ENCODE measurements around the gene CDCA4.
A peak's percentile ranks its signal among the peaks of the same experiment; 100 is the strongest.

The CDCA4 gene

GRCh38 chr14:104998801-104999200 is 22.1 kb downstream of the CDCA4 start:
- DNase-seq = no peak
- intact Hi-C loops (cut with DNase I) = no loop called here

GRCh38 chr14:104996483-104996882 is 24.4 kb downstream of the CDCA4 start:
- intact Hi-C loops (cut with DNase I) = no loop called here
- DNase-seq = no peak

- DNase-seq = no peak
- intact Hi-C loops (cut with DNase I) = no loop called here
Measured at GRCh38 chr14:104996032-104996431, 24.9 kb downstream of the CDCA4 start.

- intact Hi-C loops (cut with DNase I) = no loop called here
- no peak for DNase-seq
Measured at GRCh38 chr14:104994978-104995377, 25.9 kb downstream of the CDCA4 start.

- no peak for DNase-seq
- intact Hi-C loops (cut with DNase I) = no loop called here
Measured at GRCh38 chr14:104993808-104994591, 26.9 kb downstream of the CDCA4 start.

GRCh38 chr14:104993306-104993705 is 27.6 kb downstream of the CDCA4 start:
- no peak for DNase-seq
- intact Hi-C loops (cut with DNase I) = no loop called here

- intact Hi-C loops (cut with DNase I) = no loop called here
- no peak for DNase-seq
Measured at GRCh38 chr14:104992501-104992900, 28.4 kb downstream of the CDCA4 start.

GRCh38 chr14:104991896-104992230 is 29.0 kb downstream of the CDCA4 start:
- DNase-seq = no peak
- intact Hi-C loops (cut with DNase I) = no loop called here

GRCh38 chr14:104989951-104990303 is 31.0 kb downstream of the CDCA4 start:
- intact Hi-C loops (cut with DNase I) = no loop called here
- no peak for DNase-seq

- DNase-seq = no peak
- intact Hi-C loops (cut with DNase I) = no loop called here
Measured at GRCh38 chr14:104989236-104989950, 31.5 kb downstream of the CDCA4 start.

- DNase-seq = no peak
- intact Hi-C loops (cut with DNase I) = no loop called here
Measured at GRCh38 chr14:104986487-104987164, 34.3 kb downstream of the CDCA4 start.

GRCh38 chr14:104985675-104986486 is 35.0 kb downstream of the CDCA4 start, which contains the start of gene CLBA1:
Gene CLBA1, plus strand, starts transcription at chr14:104985788. Its CDS starts 644 bp downstream, at chr14:104986432.
- DNase-seq = peak in 40 of 42 donors; percentile 63 to 95 (median 90)
- intact Hi-C loops (cut with DNase I) = no loop called here

GRCh38 chr14:104984056-104984894 is 36.6 kb downstream of the CDCA4 start:
- no peak for DNase-seq
- intact Hi-C loops (cut with DNase I) = loop anchor here (5.0 kb wide), 1 partner anchor 38 kb away; the partner anchor contains the start of gene CDCA4

GRCh38 chr14:104983231-104983721 is 37.6 kb downstream of the CDCA4 start:
- DNase-seq = no peak
- intact Hi-C loops (cut with DNase I) = loop anchor here (5.0 kb wide), 1 partner anchor 39 kb away; the partner anchor contains the start of gene CDCA4

GRCh38 chr14:104982548-104983230 is 38.2 kb downstream of the CDCA4 start:
- intact Hi-C loops (cut with DNase I) = loop anchor here (5.0 kb wide), 1 partner anchor 40 kb away; the partner anchor contains the start of gene CDCA4
- no peak for DNase-seq

- intact Hi-C loops (cut with DNase I) = loop anchor here (5.0 kb wide), 1 partner anchor 40 kb away; the partner anchor contains the start of gene CDCA4
- DNase-seq = peak in 1 of 42 donors; percentile 13
Measured at GRCh38 chr14:104981699-104982541, 39.0 kb downstream of the CDCA4 start.

Measured in head of caudate nucleus (tissue), 42 donors.